Fibroblast of lung (primary cell): ENCODE results near the gene PAQR5.

Source experiments
- CTCF ChIP-seq, 2 donors: IDR thresholded peaks in 1 of 2; conservative IDR thresholded peaks in 1 of 2; 1 replicate in 1 of 2; 2 replicates in 1 of 2; pipeline ENCODE4 v1.5.1; 2011 to 2012; ENCODE audit warnings: low read length in 2 of 2, control low read depth in 1 of 2, inconsistent platforms in 1 of 2, low read depth in 1 of 2, mild to moderate bottlenecking in 1 of 2
- EZH2 ChIP-seq: IDR thresholded peaks from 2 replicates; pipeline ENCODE4 v1.5.1; 2012; ENCODE audit warnings: low read length, control low read depth, mild to moderate bottlenecking; ENCODE audit errors: missing control alignments

- TF ChIP-seq CTCF (conservative IDR thresholded peaks at IDR 0.05 in 1 of 2, IDR thresholded peaks at IDR 0.05 in 1 of 2; ENCODE audit: low read depth in 1 of 2, low read length in 2 of 2) = no peak
- TF ChIP-seq EZH2 = no peak
Observed at GRCh38 chr15:69285834-69286233, 12.9 kb upstream of the PAQR5 start.
